ENCODE data around the gene LRP1B. TPM values are rescaled to one million over a fixed set of nuclear protein-coding genes. Genes with fewer than 3 reads are reported as not detected.
A peak's percentile ranks its signal among the peaks of the same experiment; 100 is the strongest.

The LRP1B gene
- total RNA-seq, 4 donors from 2014 or later: 3.3 to 11.1 (median 4.6) TPM

DNA sequence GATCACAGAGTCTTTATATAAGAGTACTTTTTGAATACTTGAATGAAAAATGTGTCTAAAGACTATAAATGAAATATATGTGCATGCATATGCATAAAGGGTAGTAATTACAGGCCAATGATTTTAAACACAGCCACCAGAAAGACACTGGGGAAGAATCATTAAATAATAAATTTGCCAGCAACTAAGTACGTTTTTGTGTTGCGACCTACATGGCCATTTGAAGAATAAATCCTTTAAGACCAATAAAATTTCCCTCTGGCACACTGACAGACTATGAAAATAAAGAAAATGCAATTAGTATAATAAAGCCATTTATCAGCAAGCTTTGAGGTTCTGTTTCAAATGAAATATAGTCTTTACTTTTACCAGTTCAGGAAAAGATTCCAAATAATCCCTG is 1413.3 kb downstream of the LRP1B start:
- TF ChIP-seq, protein P1, sequence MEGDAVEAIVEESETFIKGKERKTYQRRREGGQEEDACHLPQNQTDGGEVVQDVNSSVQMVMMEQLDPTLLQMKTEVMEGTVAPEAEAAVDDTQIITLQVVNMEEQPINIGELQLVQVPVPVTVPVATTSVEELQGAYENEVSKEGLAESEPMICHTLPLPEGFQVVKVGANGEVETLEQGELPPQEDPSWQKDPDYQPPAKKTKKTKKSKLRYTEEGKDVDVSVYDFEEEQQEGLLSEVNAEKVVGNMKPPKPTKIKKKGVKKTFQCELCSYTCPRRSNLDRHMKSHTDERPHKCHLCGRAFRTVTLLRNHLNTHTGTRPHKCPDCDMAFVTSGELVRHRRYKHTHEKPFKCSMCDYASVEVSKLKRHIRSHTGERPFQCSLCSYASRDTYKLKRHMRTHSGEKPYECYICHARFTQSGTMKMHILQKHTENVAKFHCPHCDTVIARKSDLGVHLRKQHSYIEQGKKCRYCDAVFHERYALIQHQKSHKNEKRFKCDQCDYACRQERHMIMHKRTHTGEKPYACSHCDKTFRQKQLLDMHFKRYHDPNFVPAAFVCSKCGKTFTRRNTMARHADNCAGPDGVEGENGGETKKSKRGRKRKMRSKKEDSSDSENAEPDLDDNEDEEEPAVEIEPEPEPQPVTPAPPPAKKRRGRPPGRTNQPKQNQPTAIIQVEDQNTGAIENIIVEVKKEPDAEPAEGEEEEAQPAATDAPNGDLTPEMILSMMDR (IDR thresholded peaks at IDR 0.05 in 4 of 5, conservative IDR thresholded peaks at IDR 0.05 in 1 of 5): no peak
- TF ChIP-seq POLR2A (IDR thresholded peaks at IDR 0.05): no peak
- H3K4me3 ChIP-seq: no peak overlapping the region
- intact Hi-C loops (cut with DNase I; ENCODE audit: low total_unique reads): no loop called here
- H3K27ac ChIP-seq: no peak overlapping the region
- in situ Hi-C loops (cut with MboI; ENCODE audit: low sequenced_read_pairs in 4 of 4): no loop called here
- H3K27me3 ChIP-seq: no peaks in the 10 kb centered on the region
- H3K9me3 ChIP-seq: no peaks in the 10 kb centered on the region
- peaks cover 0 to 2% of the 10 kb centered on the region in 2 donors for H3K4me1 ChIP-seq
- no peaks in the 10 kb centered on the region for H3K36me3 ChIP-seq
- no peak for DNase-seq
- no peak for ATAC-seq

DNA sequence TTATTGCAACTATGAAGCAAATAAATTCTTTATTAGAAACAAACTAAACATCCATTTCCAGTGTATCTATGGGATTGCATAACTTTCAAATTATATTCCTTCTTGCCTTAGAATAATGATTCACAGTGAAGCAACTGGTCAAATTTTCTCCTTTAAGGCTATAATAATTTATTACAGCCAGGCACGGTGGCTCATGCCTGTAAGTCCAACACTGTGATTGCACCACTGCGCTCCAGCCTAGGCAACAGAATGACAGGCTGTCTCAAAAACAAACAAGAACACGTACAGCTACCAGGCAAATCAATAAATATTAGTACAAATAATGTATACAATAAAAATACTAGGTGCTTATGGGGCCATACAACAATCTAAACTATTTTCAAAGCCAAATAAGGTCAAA is 1416.2 kb downstream of the LRP1B start:
- no peaks in the 10 kb centered on the region for H3K9me3 ChIP-seq
- intact Hi-C loops (cut with DNase I; ENCODE audit: low total_unique reads) (no loop called here), in situ Hi-C loops (cut with MboI; ENCODE audit: low sequenced_read_pairs in 4 of 4) (no loop called here)
- H3K36me3 ChIP-seq: no peaks in the 10 kb centered on the region
- no peak for ATAC-seq
- peak in 1 of 2 donors; percentile 21 for DNase-seq
- no peak for TF ChIP-seq POLR2A (IDR thresholded peaks at IDR 0.05)
- TF ChIP-seq, protein P1 (IDR thresholded peaks at IDR 0.05 in 4 of 5, conservative IDR thresholded peaks at IDR 0.05 in 1 of 5): no peak
- H3K27ac ChIP-seq: peak overlapping the region in 1 of 4 donors; percentile 32
- peaks cover 0 to 2% of the 10 kb centered on the region in 2 donors for H3K4me1 ChIP-seq
- H3K27me3 ChIP-seq: no peaks in the 10 kb centered on the region
- H3K4me3 ChIP-seq: peak overlapping the region in 1 of 4 donors; percentile 9

DNA sequence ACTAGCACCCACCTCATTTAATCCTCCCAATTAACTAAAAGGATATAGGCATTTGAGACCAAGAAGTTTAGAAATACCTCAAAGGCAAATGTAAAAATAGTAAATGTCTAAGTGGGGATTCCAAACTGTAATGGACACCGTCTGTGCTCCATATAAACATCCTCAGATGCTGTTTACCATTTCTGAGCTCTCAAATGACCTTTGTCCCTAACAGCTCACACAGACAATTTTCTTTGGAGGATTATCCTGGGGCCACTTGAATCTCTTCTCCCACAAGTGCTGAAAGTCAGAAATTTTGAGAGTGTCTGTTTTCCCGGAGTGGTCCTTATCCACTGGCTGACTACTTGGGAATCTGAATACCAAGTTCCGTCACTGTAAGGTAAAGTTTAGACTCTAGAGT is 1418.9 kb downstream of the LRP1B start:
- intact Hi-C loops (cut with DNase I; ENCODE audit: low total_unique reads) (no loop called here), in situ Hi-C loops (cut with MboI; ENCODE audit: low sequenced_read_pairs in 4 of 4) (no loop called here)
- no peak for TF ChIP-seq POLR2A (IDR thresholded peaks at IDR 0.05)
- TF ChIP-seq, protein P1 (IDR thresholded peaks at IDR 0.05 in 4 of 5, conservative IDR thresholded peaks at IDR 0.05 in 1 of 5): no peak
- Histone ChIP-seq H3K27me3 (no peaks in the 10 kb centered on the region), H3K36me3 (no peaks in the 10 kb centered on the region), H3K27ac (peak overlapping the region in 2 of 4 donors; percentile 32 to 51), H3K4me3 (peak overlapping the region in 2 of 4 donors; percentile 16 to 26), H3K4me1 (peaks cover 0 to 2% of the 10 kb centered on the region in 2 donors), H3K9me3 (no peaks in the 10 kb centered on the region)
- ATAC-seq (peak in 1 of 2 donors; percentile 68), DNase-seq (no peak)

DNA sequence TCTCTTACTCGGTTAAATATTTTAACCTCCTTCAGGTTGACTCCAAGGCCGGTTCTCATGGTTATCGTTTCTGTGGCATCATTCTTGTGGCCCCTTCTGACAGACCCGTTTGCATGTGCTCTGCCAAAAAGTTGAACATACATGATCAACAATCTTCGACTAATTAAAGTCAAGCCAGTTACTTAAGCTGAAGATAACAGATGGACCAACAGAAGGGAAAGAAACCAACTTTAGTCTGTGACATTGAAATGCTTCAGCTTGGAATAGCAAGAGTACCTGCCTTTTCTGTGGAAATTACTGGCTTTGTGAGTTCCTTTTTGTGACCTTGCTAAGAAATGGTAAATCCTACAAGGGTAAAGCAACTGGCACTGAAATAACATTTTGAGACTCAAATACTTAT is 1429.1 kb downstream of the LRP1B start:
- TF ChIP-seq, protein P1 (IDR thresholded peaks at IDR 0.05 in 4 of 5, conservative IDR thresholded peaks at IDR 0.05 in 1 of 5): no peak
- no peak for TF ChIP-seq POLR2A (IDR thresholded peaks at IDR 0.05)
- H3K36me3 ChIP-seq: no peaks in the 10 kb centered on the region
- no peak overlapping the region for H3K4me3 ChIP-seq
- intact Hi-C loops (cut with DNase I; ENCODE audit: low total_unique reads) (no loop called here), in situ Hi-C loops (cut with MboI; ENCODE audit: low sequenced_read_pairs in 4 of 4) (no loop called here)
- DNase-seq: no peak
- H3K27ac ChIP-seq: no peak overlapping the region
- no peaks in the 10 kb centered on the region for H3K27me3 ChIP-seq
- ATAC-seq: no peak
- no peaks in the 10 kb centered on the region for H3K9me3 ChIP-seq
- no peaks in the 10 kb centered on the region for H3K4me1 ChIP-seq

DNA sequence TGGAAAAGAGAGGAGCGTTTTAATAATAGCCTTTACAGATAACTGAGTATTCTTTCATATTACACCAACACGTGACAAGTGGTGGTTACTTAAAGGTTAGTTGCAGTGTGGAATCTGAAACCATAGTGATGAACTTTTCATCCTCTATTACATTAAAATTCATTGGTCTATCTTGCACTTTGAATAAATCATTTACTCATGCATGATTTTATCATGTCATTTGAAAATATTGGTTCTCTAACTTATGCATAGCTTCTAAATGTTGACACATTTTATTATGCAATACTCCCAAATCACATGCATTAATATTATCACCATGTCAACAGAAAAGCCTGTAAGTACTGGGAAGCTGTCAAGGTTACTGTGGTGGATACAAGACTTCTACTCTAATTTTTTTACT is 1432.2 kb downstream of the LRP1B start:
- in situ Hi-C loops (cut with MboI; ENCODE audit: low sequenced_read_pairs in 4 of 4): no loop called here

More for the DNA sequence above, 1432.2 kb downstream of the LRP1B start:
- no peak for DNase-seq
- H3K9me3 ChIP-seq: no peaks in the 10 kb centered on the region
- H3K4me1 ChIP-seq: no peaks in the 10 kb centered on the region
- no peaks in the 10 kb centered on the region for H3K36me3 ChIP-seq
- H3K4me3 ChIP-seq: no peak overlapping the region
- no peak for TF ChIP-seq POLR2A (IDR thresholded peaks at IDR 0.05)
- TF ChIP-seq, protein P1 (IDR thresholded peaks at IDR 0.05 in 4 of 5, conservative IDR thresholded peaks at IDR 0.05 in 1 of 5): no peak
- no peak for ATAC-seq
- intact Hi-C loops (cut with DNase I; ENCODE audit: low total_unique reads): no loop called here
- H3K27me3 ChIP-seq: no peaks in the 10 kb centered on the region
- H3K27ac ChIP-seq: no peak overlapping the region
